Effector memory CD8-positive, alpha-beta T cell (primary cell): ENCODE data around the gene ZNF438.

ENCODE experiments used
- ATAC-seq: fragments of 150-1000 bp; cut with Tn5 transposase; replicated peaks from 2 replicates; pipeline ENCODE4 v1.10.0; 2021; ENCODE audit warnings: mild to moderate bottlenecking, moderate library complexity
- DNase-seq, 3 experiments: peaks; one replicate each; pipeline ENCODE4 v3.0.0; 2021
- H3K27ac Mint-ChIP-seq, 2 donors: one replicate each; pipeline ENCODE4 v1.8.0; 2022; ENCODE audit warnings: mild to moderate bottlenecking in 2 of 2, mixed read lengths in 2 of 2, moderate library complexity in 2 of 2
- H3K27me3 Mint-ChIP-seq, 2 donors: one replicate each; pipeline ENCODE4 v1.8.0; 2022; ENCODE audit warnings: mixed read lengths in 2 of 2
- H3K36me3 Mint-ChIP-seq: one replicate; pipeline ENCODE4 v1.8.0; 2022; ENCODE audit warnings: mild to moderate bottlenecking, moderate library complexity, mixed read lengths; ENCODE audit not compliant: insufficient read depth
- H3K4me1 Mint-ChIP-seq, 2 donors: one replicate each; pipeline ENCODE4 v1.8.0; 2022; ENCODE audit warnings: low read depth in 2 of 2, mixed read lengths in 2 of 2
- H3K4me3 Mint-ChIP-seq, 2 donors: one replicate each; pipeline ENCODE4 v1.8.0; 2022; ENCODE audit warnings: mild to moderate bottlenecking in 2 of 2, mixed read lengths in 2 of 2, moderate library complexity in 2 of 2
- H3K9me3 Mint-ChIP-seq, 2 donors: one replicate each; pipeline ENCODE4 v1.8.0; 2022; ENCODE audit warnings: mixed read lengths in 2 of 2

ZNF438 gene

DNA sequence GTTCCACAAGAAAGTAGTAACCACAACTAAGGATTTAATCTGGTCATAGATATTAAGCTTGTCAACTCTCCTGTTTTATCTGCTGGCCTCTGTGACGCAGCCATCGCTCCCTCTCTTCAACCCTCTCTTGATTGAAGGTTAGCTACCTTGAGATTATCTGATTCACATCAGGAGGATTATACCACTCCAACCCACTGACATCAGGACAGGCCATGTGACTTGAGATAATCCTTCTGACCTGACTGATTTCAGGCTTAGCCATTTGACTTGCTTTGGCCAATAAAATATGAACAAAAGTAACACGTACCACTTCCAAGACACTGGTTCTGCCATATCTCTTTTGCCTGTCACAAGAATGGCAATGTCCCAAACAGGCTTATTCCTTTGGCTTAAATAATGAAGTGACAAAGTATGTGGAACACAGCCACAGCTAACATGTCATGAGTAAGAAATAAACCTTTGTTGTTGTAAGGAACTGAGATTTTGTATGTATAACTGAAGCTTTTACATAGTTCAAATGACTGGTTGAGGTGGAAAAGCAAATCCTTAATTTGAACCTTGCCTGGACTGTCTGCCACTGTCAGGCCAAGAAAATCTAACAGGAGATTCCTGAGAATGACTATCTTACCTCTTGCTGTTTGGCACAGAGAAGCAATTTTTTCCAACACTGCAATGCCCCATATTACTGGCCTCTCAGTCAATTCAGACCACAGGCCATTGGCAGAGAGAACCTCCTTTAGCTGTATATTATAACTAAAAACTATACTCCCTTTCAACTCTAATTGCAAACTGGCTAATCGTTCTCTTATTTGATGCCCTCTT, 13.9 kb downstream of the ZNF438 start:
- Mint-ChIP-seq H3K36me3 (no peaks in the 10 kb centered on the region), H3K4me1 (no peaks in the 10 kb centered on the region), H3K4me3 (no peak overlapping the region), H3K27ac (no peak overlapping the region), H3K27me3 (no peaks in the 10 kb centered on the region), H3K9me3 (no peaks in the 10 kb centered on the region)
- DNase-seq (no peak), ATAC-seq (no peak)

DNA sequence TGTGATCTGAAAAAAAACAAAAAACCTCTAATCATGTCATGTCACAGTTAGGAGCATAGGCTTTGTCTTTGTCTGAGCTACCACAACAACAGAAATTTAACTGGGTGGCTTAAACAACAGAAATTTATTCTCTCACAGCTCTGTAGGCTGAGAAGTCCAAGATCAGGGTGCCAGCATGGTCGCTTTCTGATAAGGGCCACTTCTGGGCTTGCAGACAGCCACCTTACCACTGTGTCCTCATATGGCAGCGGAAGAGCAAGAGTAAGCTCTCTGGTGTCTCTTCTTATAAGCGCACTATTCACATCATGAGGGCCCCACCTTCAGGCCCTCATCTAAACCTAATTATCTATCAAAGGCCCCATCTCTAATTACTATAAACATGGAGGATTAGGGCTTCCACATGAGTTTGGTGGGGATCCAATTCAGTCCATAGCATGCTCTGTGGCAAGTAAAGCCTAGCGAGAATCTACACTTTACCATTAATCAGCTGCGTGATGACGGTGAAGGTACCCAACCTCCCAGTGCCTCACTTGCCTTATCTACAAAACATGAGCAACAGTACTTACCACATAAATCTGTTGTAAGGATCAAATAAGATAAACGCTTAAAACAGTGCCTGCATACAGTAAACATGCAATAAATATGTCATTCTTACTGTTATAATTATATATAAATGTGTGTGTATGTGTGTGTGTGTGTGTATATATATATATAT, 17.3 kb downstream of the ZNF438 start:
- Mint-ChIP-seq H3K27ac (no peak overlapping the region), H3K4me3 (no peak overlapping the region), H3K36me3 (no peaks in the 10 kb centered on the region), H3K9me3 (no peaks in the 10 kb centered on the region), H3K27me3 (no peaks in the 10 kb centered on the region), H3K4me1 (no peaks in the 10 kb centered on the region)
- ATAC-seq (no peak), DNase-seq (no peak)

DNA sequence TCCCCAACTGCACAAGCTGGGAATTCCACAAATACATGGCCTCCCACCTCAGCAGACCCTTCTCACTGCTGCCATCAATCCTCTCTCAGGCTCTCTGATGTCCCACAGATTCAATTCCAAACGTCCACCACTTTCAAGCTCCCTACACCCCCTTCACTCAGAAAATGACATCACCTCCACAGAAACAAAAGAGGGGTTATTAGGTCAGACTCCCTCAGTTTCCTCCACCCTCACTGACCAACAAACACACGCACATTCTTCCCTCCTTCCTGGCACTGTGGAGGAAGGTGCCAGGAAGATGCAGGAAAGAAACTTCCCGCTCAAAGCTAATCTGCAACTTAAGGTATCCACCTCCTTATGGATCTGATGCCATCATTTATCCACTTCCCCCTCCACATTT, 18.3 kb downstream of the ZNF438 start:
- DNase-seq (no peak), ATAC-seq (no peak)
- no peaks in the 10 kb centered on the region for H3K9me3 Mint-ChIP-seq
- H3K4me1 Mint-ChIP-seq: no peaks in the 10 kb centered on the region
- no peaks in the 10 kb centered on the region for H3K27me3 Mint-ChIP-seq
- no peaks in the 10 kb centered on the region for H3K36me3 Mint-ChIP-seq
- H3K27ac Mint-ChIP-seq: no peak overlapping the region
- no peak overlapping the region for H3K4me3 Mint-ChIP-seq

DNA sequence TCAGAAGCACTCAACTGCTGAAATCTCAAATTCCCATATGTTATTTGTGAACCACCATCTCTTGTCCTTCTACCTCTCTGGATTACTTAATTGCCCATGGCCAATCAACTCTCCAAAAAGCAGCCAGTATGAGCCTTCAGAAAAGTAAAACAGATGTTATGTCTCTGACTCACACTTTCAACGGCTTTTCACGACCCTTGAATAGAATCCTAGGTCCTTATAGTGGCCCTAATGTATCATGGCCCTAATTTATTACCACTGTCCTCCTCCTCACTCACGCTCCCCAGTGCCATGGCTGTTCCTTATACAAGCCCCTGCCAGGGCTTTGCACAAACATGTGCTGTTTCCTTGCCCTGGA, 20.0 kb downstream of the ZNF438 start:
- Mint-ChIP-seq H3K36me3 (no peaks in the 10 kb centered on the region), H3K4me3 (no peak overlapping the region), H3K27ac (no peak overlapping the region), H3K9me3 (no peaks in the 10 kb centered on the region), H3K27me3 (no peaks in the 10 kb centered on the region), H3K4me1 (no peaks in the 10 kb centered on the region)
- no peak for DNase-seq
- no peak for ATAC-seq

DNA sequence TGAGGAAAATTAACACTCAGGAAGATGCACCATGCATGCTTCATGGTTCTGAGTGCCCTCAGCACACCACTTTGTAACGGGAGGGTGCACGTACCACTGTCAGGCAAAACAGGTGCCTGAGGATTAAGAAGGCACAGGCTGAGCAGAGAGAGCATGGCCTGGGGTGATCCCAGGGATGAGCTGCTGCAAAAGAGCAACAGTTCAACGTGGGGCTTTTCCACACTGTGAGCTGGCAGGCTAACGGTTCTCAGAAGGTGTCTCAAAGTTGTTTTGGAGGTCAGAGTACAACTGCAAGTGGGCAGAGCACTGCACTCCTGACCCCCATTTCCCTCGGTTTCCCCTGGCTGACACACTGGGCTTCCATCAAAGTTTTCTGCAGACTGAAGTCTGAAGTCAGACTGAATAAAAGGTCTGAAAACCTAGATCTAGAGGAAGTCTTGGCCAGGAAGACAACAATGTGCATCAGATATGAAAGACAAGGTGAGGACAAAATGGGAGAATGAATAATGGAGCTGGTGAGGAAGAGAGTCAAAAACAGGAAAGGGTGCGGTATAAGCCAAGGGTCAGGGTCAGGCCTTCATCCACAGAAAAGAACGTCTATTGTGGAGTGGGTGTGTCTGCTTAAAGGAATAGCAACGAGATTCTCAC, 20.5 kb downstream of the ZNF438 start:
- peaks cover 0 to 2% of the 10 kb centered on the region in 2 donors for H3K4me1 Mint-ChIP-seq
- no peak overlapping the region for H3K4me3 Mint-ChIP-seq
- H3K36me3 Mint-ChIP-seq: no peaks in the 10 kb centered on the region
- H3K9me3 Mint-ChIP-seq: no peaks in the 10 kb centered on the region
- DNase-seq (no peak), ATAC-seq (no peak)
- H3K27ac Mint-ChIP-seq: no peak overlapping the region
- H3K27me3 Mint-ChIP-seq: no peaks in the 10 kb centered on the region

DNA sequence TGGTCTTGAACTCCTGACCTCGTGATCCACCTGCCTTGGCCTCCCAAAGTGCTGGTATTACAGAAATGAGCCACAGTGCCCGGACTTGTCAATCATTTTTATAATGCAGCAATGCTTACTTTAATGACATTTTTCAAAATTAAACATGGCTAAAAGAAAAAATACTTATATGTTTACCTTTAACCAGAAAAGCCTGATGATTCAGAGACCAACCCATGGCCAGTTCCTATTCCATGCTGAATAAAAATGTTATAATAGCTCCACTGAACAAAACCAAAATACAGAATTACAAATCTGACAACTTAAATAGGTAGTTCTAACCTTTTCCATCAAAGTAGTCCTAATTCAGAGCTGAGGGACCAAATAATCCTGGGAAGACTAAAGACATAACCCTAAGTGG, 21.6 kb downstream of the ZNF438 start:
- ATAC-seq: no peak
- Mint-ChIP-seq H3K27ac (no peak overlapping the region), H3K27me3 (no peaks in the 10 kb centered on the region), H3K36me3 (no peaks in the 10 kb centered on the region), H3K4me3 (no peak overlapping the region), H3K9me3 (no peaks in the 10 kb centered on the region), H3K4me1 (peaks cover 5 to 9% of the 10 kb centered on the region in 2 donors)
- DNase-seq: no peak

DNA sequence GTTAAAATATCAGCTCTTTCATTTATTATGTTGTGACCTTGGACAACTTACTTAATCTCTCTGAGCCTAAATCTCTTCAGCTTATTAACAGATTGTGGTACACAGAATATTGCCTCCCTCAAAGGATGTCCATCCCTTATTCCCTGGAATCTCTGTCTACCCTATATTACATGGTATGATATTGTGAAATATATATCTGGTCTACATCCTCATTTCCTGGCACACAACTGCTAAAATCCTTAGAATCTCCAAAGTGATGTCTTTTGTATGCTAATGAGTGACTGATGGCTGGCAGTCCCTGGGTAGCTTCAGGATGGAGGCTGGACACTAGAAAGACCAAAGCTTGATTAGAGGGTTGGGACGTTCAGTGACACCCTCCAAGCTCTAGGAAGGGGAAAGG, 25.8 kb downstream of the ZNF438 start:
- peaks cover 14 to 24% of the 10 kb centered on the region in 2 donors for H3K4me1 Mint-ChIP-seq
- no peaks in the 10 kb centered on the region for H3K36me3 Mint-ChIP-seq
- DNase-seq (no peak), ATAC-seq (no peak)
- no peaks in the 10 kb centered on the region for H3K27me3 Mint-ChIP-seq
- H3K27ac Mint-ChIP-seq: no peak overlapping the region
- H3K4me3 Mint-ChIP-seq: no peak overlapping the region
- no peaks in the 10 kb centered on the region for H3K9me3 Mint-ChIP-seq

DNA sequence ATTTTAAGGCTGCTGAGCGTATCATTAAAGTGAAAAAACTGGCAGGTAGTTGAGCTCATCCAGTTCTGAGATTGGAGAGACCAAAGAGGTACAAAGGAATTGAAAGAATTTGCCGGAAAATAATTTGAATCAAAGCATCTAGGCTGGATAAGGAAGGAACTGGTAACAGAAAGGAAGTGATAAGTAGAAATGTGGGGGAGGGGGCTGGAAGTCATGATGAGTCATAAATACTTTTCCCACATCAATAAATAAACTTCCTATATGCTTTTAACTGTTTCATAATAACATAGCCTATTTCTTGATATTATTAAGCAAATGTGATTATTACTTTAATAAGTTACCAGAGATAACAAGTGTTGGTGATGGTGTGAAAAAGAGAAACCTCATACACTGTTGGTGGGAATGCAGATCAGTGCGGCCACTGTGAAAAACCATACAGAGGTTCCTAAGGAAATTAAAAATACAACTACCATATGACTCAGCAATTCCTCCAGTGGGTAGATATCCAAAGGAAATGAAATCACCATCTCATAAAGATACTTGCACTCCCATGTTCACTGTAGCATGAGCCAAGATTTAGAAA, 27.0 kb downstream of the ZNF438 start:
- DNase-seq (no peak), ATAC-seq (peak; percentile 45)
- Mint-ChIP-seq H3K27ac (peak overlapping the region in 1 of 2 donors; percentile 45), H3K36me3 (no peaks in the 10 kb centered on the region), H3K4me1 (peaks cover 16 to 33% of the 10 kb centered on the region in 2 donors), H3K9me3 (no peaks in the 10 kb centered on the region), H3K27me3 (no peaks in the 10 kb centered on the region), H3K4me3 (no peak overlapping the region)

DNA sequence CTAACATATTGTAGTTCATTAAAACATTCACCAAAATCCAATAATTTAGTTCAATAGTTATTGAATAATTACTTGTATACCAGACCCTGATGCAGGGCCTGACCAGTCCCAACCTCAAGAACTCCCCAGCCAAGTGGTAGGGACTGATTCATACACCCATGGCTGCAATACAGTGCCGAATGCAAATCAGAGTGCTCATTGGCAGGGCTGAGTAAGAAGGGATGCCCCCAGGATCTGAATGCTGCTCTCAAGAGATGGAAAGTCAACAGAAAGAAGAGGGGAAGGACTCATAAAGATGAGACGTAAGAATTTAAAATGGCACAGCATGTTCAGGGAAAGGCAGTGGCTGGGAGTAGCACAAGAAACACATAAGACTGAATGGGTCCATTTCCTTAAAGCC, 29.9 kb downstream of the ZNF438 start:
- Mint-ChIP-seq H3K27ac (peak overlapping the region in 1 of 2 donors; percentile 46), H3K27me3 (no peaks in the 10 kb centered on the region), H3K36me3 (peaks cover 8% of the 10 kb centered on the region), H3K9me3 (no peaks in the 10 kb centered on the region), H3K4me1 (peaks cover 21 to 46% of the 10 kb centered on the region in 2 donors), H3K4me3 (no peak overlapping the region)
- ATAC-seq (no peak), DNase-seq (no peak)

DNA sequence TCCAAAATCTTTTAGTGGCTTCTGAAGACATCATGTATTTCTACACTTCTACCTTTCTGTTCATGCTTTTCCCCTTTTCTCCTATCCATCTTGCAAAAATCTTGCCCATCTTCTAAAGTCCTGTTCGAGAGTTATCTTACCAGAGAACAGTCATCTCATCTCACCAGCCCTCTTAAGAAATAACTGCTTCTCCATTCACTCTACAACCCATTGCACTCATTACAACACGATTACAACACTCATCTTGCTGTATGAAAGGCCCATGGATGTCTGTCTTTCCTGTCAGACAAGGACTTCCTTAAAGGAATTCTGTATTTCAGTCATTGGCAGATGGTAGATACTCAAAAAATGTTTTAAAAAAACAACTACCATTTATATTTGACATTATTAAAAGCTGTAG, 30.8 kb downstream of the ZNF438 start:
- Mint-ChIP-seq H3K9me3 (no peaks in the 10 kb centered on the region), H3K27me3 (no peaks in the 10 kb centered on the region), H3K4me3 (no peak overlapping the region), H3K36me3 (peaks cover 8% of the 10 kb centered on the region), H3K27ac (peak overlapping the region in 1 of 2 donors; percentile 12), H3K4me1 (peaks cover 21 to 41% of the 10 kb centered on the region in 2 donors)
- DNase-seq (no peak), ATAC-seq (no peak)

DNA sequence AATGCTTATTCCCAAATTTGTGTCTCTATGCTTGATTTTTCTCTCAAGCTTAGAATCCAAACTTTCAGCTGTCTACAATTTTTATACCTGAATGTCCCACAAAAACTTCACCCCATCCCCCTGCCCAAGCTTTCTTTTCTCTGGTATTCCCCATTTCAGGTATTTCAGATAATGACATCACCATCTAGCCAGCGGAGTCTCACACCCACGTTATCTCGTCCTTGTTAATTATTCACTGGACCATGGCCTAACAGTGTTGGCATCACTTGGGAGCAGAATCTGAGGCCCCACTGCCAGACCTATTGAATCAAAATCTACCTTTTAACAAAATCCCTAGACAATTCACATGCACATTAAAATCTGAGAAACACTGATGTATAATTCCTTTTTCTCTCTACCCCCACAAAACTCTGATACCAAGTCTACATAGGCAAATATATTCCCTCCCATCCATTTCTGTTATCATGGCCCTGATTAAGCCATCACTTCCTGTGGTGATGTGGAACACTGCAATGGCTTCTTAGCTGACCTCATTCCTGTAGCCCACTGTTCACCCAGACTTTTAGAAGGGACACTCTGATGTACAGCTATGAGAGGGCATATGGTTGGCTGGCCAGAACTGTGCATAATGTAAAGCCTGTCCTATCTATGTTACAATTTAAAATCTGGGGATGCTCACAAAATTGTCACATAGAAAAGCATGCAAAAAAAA, 31.4 kb downstream of the ZNF438 start:
- peak overlapping the region in 1 of 2 donors; percentile 12 for H3K27ac Mint-ChIP-seq
- no peak overlapping the region for H3K4me3 Mint-ChIP-seq
- H3K9me3 Mint-ChIP-seq: no peaks in the 10 kb centered on the region
- DNase-seq: no peak
- peaks cover 19 to 38% of the 10 kb centered on the region in 2 donors for H3K4me1 Mint-ChIP-seq
- H3K36me3 Mint-ChIP-seq: peaks cover 8% of the 10 kb centered on the region
- ATAC-seq: no peak
- no peaks in the 10 kb centered on the region for H3K27me3 Mint-ChIP-seq

DNA sequence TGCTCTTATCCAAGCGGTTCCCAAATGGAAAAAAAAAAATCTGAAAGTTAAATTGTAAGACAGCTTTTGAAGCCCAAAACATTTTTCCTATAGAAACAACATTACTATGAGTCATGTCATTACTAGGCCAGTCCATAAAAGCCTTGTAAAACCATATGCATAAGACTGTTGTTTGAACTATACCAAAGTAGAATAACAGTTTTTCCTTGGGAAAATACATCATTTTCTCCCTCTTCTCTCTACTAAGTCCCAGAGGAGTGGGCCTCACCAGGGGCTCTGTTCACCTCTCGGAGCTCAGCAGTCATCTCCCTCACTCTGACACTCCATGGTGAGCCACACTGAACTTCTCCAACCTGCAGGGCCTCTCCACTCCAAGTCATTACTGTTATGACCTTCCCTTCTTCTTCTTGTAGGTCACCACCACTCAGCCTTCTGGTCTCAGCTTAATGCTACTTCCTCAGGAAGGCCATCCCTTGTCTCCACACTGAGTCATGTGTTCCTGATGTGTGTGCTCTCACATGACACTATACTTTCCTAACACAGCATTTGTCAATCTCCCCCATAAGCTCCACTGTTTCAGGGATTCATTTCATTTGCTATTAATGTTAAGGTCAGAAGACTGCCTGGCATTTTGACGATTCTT, 32.5 kb downstream of the ZNF438 start:
- DNase-seq (peak in 1 of 3 experiments; percentile 2), ATAC-seq (peak; percentile 39)
- Mint-ChIP-seq H3K9me3 (no peaks in the 10 kb centered on the region), H3K4me1 (peaks cover 10 to 28% of the 10 kb centered on the region in 2 donors), H3K4me3 (peak overlapping the region; percentile 61 to 81), H3K27ac (peak overlapping the region; percentile 82 to 95), H3K27me3 (no peaks in the 10 kb centered on the region), H3K36me3 (peaks cover 8% of the 10 kb centered on the region)
